Upper lobe of right lung (tissue), 1 donor: Measurements from ENCODE around the gene KCNJ3. TPM values are rescaled to one million over a fixed set of nuclear protein-coding genes. Genes with fewer than 3 reads are reported as not detected.
A peak's percentile ranks its signal among the peaks of the same experiment; 100 is the strongest.

ENCODE experiments used
- ATAC-seq: fragments of 200-7000 bp; cut with Tn5 transposase; one replicate; pipeline ENCODE4 v1.9.1; 2020; ENCODE audit warnings: mild to moderate bottlenecking, moderate library complexity
- DNase-seq: peaks from one replicate; pipeline ENCODE4 v3.0.0-alpha.2; 2020
- H3K27ac ChIP-seq: fragments of 200-600 bp; one replicate; pipeline ENCODE4 v1.8.0; 2022
- H3K27me3 ChIP-seq: fragments of 200-600 bp; one replicate; pipeline ENCODE4 v1.8.0; 2022; ENCODE audit warnings: mild to moderate bottlenecking
- H3K36me3 ChIP-seq: fragments of 200-600 bp; one replicate; pipeline ENCODE4 v1.8.0; 2022
- H3K4me1 ChIP-seq: fragments of 200-600 bp; one replicate; pipeline ENCODE4 v1.8.0; 2022
- H3K4me3 ChIP-seq: fragments of 200-600 bp; one replicate; pipeline ENCODE4 v1.8.0; 2022; ENCODE audit warnings: mild to moderate bottlenecking
- H3K9me3 ChIP-seq: fragments of 200-600 bp; one replicate; pipeline ENCODE4 v1.8.0; 2022
- CTCF ChIP-seq: fragments of 200-600 bp; IDR thresholded peaks from one replicate; pipeline ENCODE4 v1.8.0; 2022; ENCODE audit warnings: antibody characterized with exemption
- intact Hi-C: fragments of 100-400 bp; cut with DNase I; formaldehyde crosslinking; loops from one replicate; pipeline ENCODE4 v1.11.0; 2022
- total RNA-seq: library from RNA; stranded (reverse); fragmentation: NEBNext Ultra II Directional; extraction: Animal tissue kit (Norgen Biotek cat#: 25700); gene quantifications from one replicate; pipeline ENCODE4 v1.2.1, GENCODE V29; 2021
- donor health status: DM: no; HTN: yes; CAD: no; lungs with severe emphysema.

Gene KCNJ3
- total RNA-seq, 1 donor from 2014 or later = not detected

- no peak overlapping the region for H3K4me3 ChIP-seq
- no peak overlapping the region for H3K27ac ChIP-seq
- H3K36me3 ChIP-seq = no peaks in the 10 kb centered on the region
- peaks cover 24% of the 10 kb centered on the region for H3K27me3 ChIP-seq
- TF ChIP-seq CTCF = no peak
- H3K4me1 ChIP-seq = peaks cover 8% of the 10 kb centered on the region
- DNase-seq = no peak
- intact Hi-C loops = no loop called here
- no peaks in the 10 kb centered on the region for H3K9me3 ChIP-seq
- ATAC-seq = no peak
Observed at GRCh38 chr2:154693741-154694340, 4.7 kb upstream of the KCNJ3 start.

GRCh38 chr2:154694881-154695280, 3.6 kb upstream of the KCNJ3 start:
- H3K9me3 ChIP-seq = no peaks in the 10 kb centered on the region
- no peak overlapping the region for H3K27ac ChIP-seq
- no peak for DNase-seq
- H3K27me3 ChIP-seq = peaks cover 35% of the 10 kb centered on the region
- no peak for ATAC-seq
- no peak overlapping the region for H3K4me3 ChIP-seq
- no peaks in the 10 kb centered on the region for H3K36me3 ChIP-seq
- H3K4me1 ChIP-seq = peaks cover 11% of the 10 kb centered on the region
- intact Hi-C loops = no loop called here
- no peak for TF ChIP-seq CTCF

GRCh38 chr2:154696369-154696768, 2.1 kb upstream of the KCNJ3 start:
- DNase-seq (no peak), ATAC-seq (no peak)
- TF ChIP-seq CTCF = no peak
- peaks cover 39% of the 10 kb centered on the region for H3K27me3 ChIP-seq
- no peaks in the 10 kb centered on the region for H3K9me3 ChIP-seq
- peaks cover 11% of the 10 kb centered on the region for H3K4me1 ChIP-seq
- no peak overlapping the region for H3K27ac ChIP-seq
- no peaks in the 10 kb centered on the region for H3K36me3 ChIP-seq
- H3K4me3 ChIP-seq = no peak overlapping the region
- intact Hi-C loops = no loop called here

- no peaks in the 10 kb centered on the region for H3K36me3 ChIP-seq
- H3K27me3 ChIP-seq = peaks cover 39% of the 10 kb centered on the region
- DNase-seq (no peak), ATAC-seq (no peak)
- H3K9me3 ChIP-seq = no peaks in the 10 kb centered on the region
- H3K4me3 ChIP-seq = no peak overlapping the region
- TF ChIP-seq CTCF = no peak
- intact Hi-C loops = no loop called here
- no peak overlapping the region for H3K27ac ChIP-seq
- peaks cover 11% of the 10 kb centered on the region for H3K4me1 ChIP-seq
Observed at GRCh38 chr2:154696810-154697417, 1.6 kb upstream of the KCNJ3 start.

- intact Hi-C loops = no loop called here
- H3K4me1 ChIP-seq = peaks cover 11% of the 10 kb centered on the region
- ATAC-seq = peak; percentile 57
Observed at GRCh38 chr2:154697418-154698252, 860 bp upstream of the KCNJ3 start.

More at GRCh38 chr2:154697418-154698252, 860 bp upstream of the KCNJ3 start:
- H3K27ac ChIP-seq = no peak overlapping the region
- no peaks in the 10 kb centered on the region for H3K9me3 ChIP-seq
- peak overlapping the region; percentile 25 for H3K4me3 ChIP-seq
- no peak for TF ChIP-seq CTCF
- peaks cover 39% of the 10 kb centered on the region for H3K27me3 ChIP-seq
- peak; percentile 65 for DNase-seq
- no peaks in the 10 kb centered on the region for H3K36me3 ChIP-seq
